ENCODE measurements around the gene PLCD4. TPM values are rescaled to one million over a fixed set of nuclear protein-coding genes. Genes with fewer than 3 reads are reported as not detected.

Gene PLCD4
- total and polyA plus RNA-seq, 2 experiments from 2014 or later = 1.3 to 1.6 TPM

- peak overlapping the region; percentile 67; the same call in 1 of the 2 replicates for H2AFZ ChIP-seq
- peak overlapping the region; percentile 91 for H3K4me2 ChIP-seq (ENCODE audit: unreplicated experiment)
- peaks cover 26% of the 10 kb centered on the region for H3F3A ChIP-seq (ENCODE audit: insufficient read depth)
- H3K27me3 ChIP-seq (replicated peaks; ENCODE audit: insufficient read depth) = no peaks in the 10 kb centered on the region
- no peaks in the 10 kb centered on the region for H3K9me2 ChIP-seq (ENCODE audit: insufficient read depth)
- peak overlapping the region; percentile 97 for H3K4me3 ChIP-seq
- DNase-seq = peak; percentile 75
- peak overlapping the region; percentile 97 for H3K9ac ChIP-seq
- H3K27ac ChIP-seq = peak overlapping the region; percentile 97
- H3K36me3 ChIP-seq (ENCODE audit: low read depth) = peaks cover 15% of the 10 kb centered on the region; the same call in 1 of the 2 replicates
- H3K9me3 ChIP-seq (ENCODE audit: low read depth) = no peaks in the 10 kb centered on the region
- peaks cover 3% of the 10 kb centered on the region; the same call in 1 of the 2 replicates for H4K20me1 ChIP-seq (ENCODE audit: insufficient read depth)
- 8 to 10% methylated on average over 10 of the region's 10 CpGs for WGBS, 2 experiments (ENCODE audit: low coverage in 1 of 2, low lambda C conversion rate in 2 of 2, missing lambda C conversion rate in 2 of 2)
- no peak for TF ChIP-seq EZH2phosphoT487 (IDR thresholded peaks at IDR 0.05; ENCODE audit: insufficient read depth, low read depth)
- no peak for TF ChIP-seq EZH2 (IDR thresholded peaks at IDR 0.05; ENCODE audit: insufficient read depth, poor library complexity, severe bottlenecking)
- peaks cover 17% of the 10 kb centered on the region for H3K4me1 ChIP-seq (ENCODE audit: insufficient read depth)
- H3K79me2 ChIP-seq (ENCODE audit: insufficient read depth) = peaks cover 97% of the 10 kb centered on the region
- in situ Hi-C loops (cut with MboI) = no loop called here
Measured at GRCh38 chr2:218569661-218570500, 37.8 kb upstream of the PLCD4 start.

- WGBS, 2 experiments (ENCODE audit: low coverage in 1 of 2, low lambda C conversion rate in 2 of 2, missing lambda C conversion rate in 2 of 2) = 3 to 4% methylated on average over 6 of the region's 6 CpGs
- peak overlapping the region; percentile 97 for H3K9ac ChIP-seq
- DNase-seq = peak; percentile 81
- peak overlapping the region; percentile 91 for H3K4me2 ChIP-seq (ENCODE audit: unreplicated experiment)
- H3K4me1 ChIP-seq (ENCODE audit: insufficient read depth) = peaks cover 17% of the 10 kb centered on the region
- H3K4me3 ChIP-seq = peak overlapping the region; percentile 97
- H3K9me2 ChIP-seq (ENCODE audit: insufficient read depth) = no peaks in the 10 kb centered on the region
- no peaks in the 10 kb centered on the region for H3K27me3 ChIP-seq (replicated peaks; ENCODE audit: insufficient read depth)
- H2AFZ ChIP-seq = no peak overlapping the region
- in situ Hi-C loops (cut with MboI) = no loop called here
- H3F3A ChIP-seq (ENCODE audit: insufficient read depth) = peaks cover 26% of the 10 kb centered on the region
- TF ChIP-seq EZH2 (IDR thresholded peaks at IDR 0.05; ENCODE audit: insufficient read depth, poor library complexity, severe bottlenecking) (no peak), EZH2phosphoT487 (IDR thresholded peaks at IDR 0.05; ENCODE audit: insufficient read depth, low read depth) (no peak)
- H3K36me3 ChIP-seq (ENCODE audit: low read depth) = peaks cover 18% of the 10 kb centered on the region; the same call in 1 of the 2 replicates
- peaks cover 3% of the 10 kb centered on the region; the same call in 1 of the 2 replicates for H4K20me1 ChIP-seq (ENCODE audit: insufficient read depth)
- H3K79me2 ChIP-seq (ENCODE audit: insufficient read depth) = peaks cover 97% of the 10 kb centered on the region
- peak overlapping the region; percentile 97 for H3K27ac ChIP-seq
- no peaks in the 10 kb centered on the region for H3K9me3 ChIP-seq (ENCODE audit: low read depth)
Measured at GRCh38 chr2:218570850-218571249, 36.8 kb upstream of the PLCD4 start.

GRCh38 chr2:218576854-218577253 lies 30.8 kb upstream of the PLCD4 start:
- in situ Hi-C loops (cut with MboI) = no loop called here
- WGBS, 2 experiments (ENCODE audit: low coverage in 1 of 2, low lambda C conversion rate in 2 of 2, missing lambda C conversion rate in 2 of 2) = 97 to 99% methylated on average over 4 of the region's 4 CpGs
- Histone ChIP-seq H2AFZ (no peak overlapping the region), H3K27ac (no peak overlapping the region), H3K4me1 (ENCODE audit: insufficient read depth) (peaks cover 7% of the 10 kb centered on the region), H3K9me2 (ENCODE audit: insufficient read depth) (no peaks in the 10 kb centered on the region), H3K9ac (no peak overlapping the region), H3K4me2 (ENCODE audit: unreplicated experiment) (no peak overlapping the region), H4K20me1 (ENCODE audit: insufficient read depth) (no peaks in the 10 kb centered on the region; the same call in 1 of the 2 replicates), H3K9me3 (ENCODE audit: low read depth) (no peaks in the 10 kb centered on the region), H3F3A (ENCODE audit: insufficient read depth) (peaks cover 15% of the 10 kb centered on the region), H3K27me3 (replicated peaks; ENCODE audit: insufficient read depth) (no peaks in the 10 kb centered on the region), H3K36me3 (ENCODE audit: low read depth) (peaks cover 29% of the 10 kb centered on the region; the same call in 1 of the 2 replicates), H3K79me2 (ENCODE audit: insufficient read depth) (peaks cover 95% of the 10 kb centered on the region), H3K4me3 (no peak overlapping the region)
- TF ChIP-seq EZH2phosphoT487 (IDR thresholded peaks at IDR 0.05; ENCODE audit: insufficient read depth, low read depth) (no peak), EZH2 (IDR thresholded peaks at IDR 0.05; ENCODE audit: insufficient read depth, poor library complexity, severe bottlenecking) (no peak)
- no peak for DNase-seq

- H3K9me3 ChIP-seq (ENCODE audit: low read depth) = no peaks in the 10 kb centered on the region
- H3K27ac ChIP-seq = no peak overlapping the region
- in situ Hi-C loops (cut with MboI) = no loop called here
- peaks cover 93% of the 10 kb centered on the region for H3K79me2 ChIP-seq (ENCODE audit: insufficient read depth)
- no peak overlapping the region for H3K4me2 ChIP-seq (ENCODE audit: unreplicated experiment)
- TF ChIP-seq EZH2phosphoT487 (IDR thresholded peaks at IDR 0.05; ENCODE audit: insufficient read depth, low read depth) (no peak), EZH2 (IDR thresholded peaks at IDR 0.05; ENCODE audit: insufficient read depth, poor library complexity, severe bottlenecking) (no peak)
- H2AFZ ChIP-seq = no peak overlapping the region
- no peak for DNase-seq
- 98 to 99% methylated on average over 3 of the region's 3 CpGs for WGBS, 2 experiments (ENCODE audit: low coverage in 1 of 2, low lambda C conversion rate in 2 of 2, missing lambda C conversion rate in 2 of 2)
- H4K20me1 ChIP-seq (ENCODE audit: insufficient read depth) = no peaks in the 10 kb centered on the region; the same call in 1 of the 2 replicates
- peaks cover 28% of the 10 kb centered on the region for H3K36me3 ChIP-seq (ENCODE audit: low read depth)
- peaks cover 18% of the 10 kb centered on the region for H3F3A ChIP-seq (ENCODE audit: insufficient read depth)
- H3K27me3 ChIP-seq (replicated peaks; ENCODE audit: insufficient read depth) = no peaks in the 10 kb centered on the region
- H3K9me2 ChIP-seq (ENCODE audit: insufficient read depth) = no peaks in the 10 kb centered on the region
- peaks cover 15% of the 10 kb centered on the region for H3K4me1 ChIP-seq (ENCODE audit: insufficient read depth)
- no peak overlapping the region for H3K4me3 ChIP-seq
- H3K9ac ChIP-seq = no peak overlapping the region
Measured at GRCh38 chr2:218577482-218578220, 30.0 kb upstream of the PLCD4 start.

Data from GM23248 (cell line).